SK-N-SH (cell line): ENCODE results near the gene TRMT112. TPM values are rescaled to one million over a fixed set of nuclear protein-coding genes. Genes with fewer than 3 reads are reported as not detected.
A peak's percentile ranks its signal among the peaks of the same experiment; 100 is the strongest.

Experiments used
- CTCF ChIA-PET: fragments of 300-600, 350-600 bp; formaldehyde crosslinking; extraction: SDS; loops from one replicate; lab custom pipeline; 2021; lab: Yijun Ruan, JAX
- POLR2A ChIA-PET: fragments of 350-600 bp; sonication (Branson Sonifier 250); formaldehyde crosslinking; extraction: SDS; loops from one replicate; lab custom pipeline; 2020; ENCODE audit warnings: antibody characterized with exemption, inconsistent platforms; lab: Yijun Ruan, JAX
- DNase-seq: peaks from one replicate; pipeline ENCODE4 v3.0.0; 2012
- H2AFZ ChIP-seq: fragments of 200-600 bp; sonication (generic); 2 replicates; pipeline ENCODE4 v1.8.1; 2016; ENCODE audit warnings: antibody characterized with exemption, mild to moderate bottlenecking, low read depth
- H3F3A ChIP-seq: fragments of 200-600 bp; sonication (generic); replicated peaks from 2 replicates; pipeline ENCODE3; 2016; ENCODE audit warnings: antibody characterized with exemption, mild to moderate bottlenecking; ENCODE audit not compliant: insufficient read depth
- H3K27ac ChIP-seq, 2 experiments: fragments of 200-500 bp in 1 of 2; fragments of 200-600 bp in 1 of 2; sonication (Bioruptor generic) in 1 of 2; sonication (generic), shearing (Covaris generic) in 1 of 2; 2 replicates each; pipeline versions ENCODE4 v1.5.1 to v1.6.1; 2014 to 2016; ENCODE audit warnings: low read depth in 2 of 2, inconsistent platforms in 1 of 2, low read length in 1 of 2, mild to moderate bottlenecking in 1 of 2, mixed read lengths in 1 of 2
- H3K27me3 ChIP-seq: fragments of 200-600 bp; sonication (generic), shearing (Covaris generic); 2 replicates; pipeline ENCODE4 v1.6.1; 2016; ENCODE audit warnings: mixed run types; ENCODE audit not compliant: insufficient read depth
- H3K36me3 ChIP-seq, 2 experiments: fragments of 200-500 bp in 1 of 2; fragments of 200-600 bp in 1 of 2; sonication (Bioruptor generic) in 1 of 2; sonication (generic) in 1 of 2; replicated peaks in 1 of 2; 2 replicates each; pipeline versions ENCODE3 to v1.5.1; 2014 to 2016; ENCODE audit warnings: low read length in 1 of 2, mild to moderate bottlenecking in 1 of 2; ENCODE audit not compliant: insufficient read depth in 2 of 2, control insufficient read depth in 1 of 2
- H3K4me1 ChIP-seq, 2 experiments: fragments of 200-500 bp in 1 of 2; fragments of 200-600 bp in 1 of 2; sonication (Bioruptor generic) in 1 of 2; sonication (generic), shearing (Covaris generic) in 1 of 2; 2 replicates each; pipeline versions ENCODE4 v1.5.1 to v1.6.1; 2014 to 2016; ENCODE audit warnings: low read depth in 1 of 2, low read length in 1 of 2, mixed run types in 1 of 2; ENCODE audit not compliant: insufficient read depth in 2 of 2, control insufficient read depth in 1 of 2
- H3K4me2 ChIP-seq: fragments of 200-600 bp; sonication (generic), shearing (Covaris generic); 2 replicates; pipeline ENCODE4 v1.6.1; 2017; ENCODE audit warnings: mixed run types
- H3K4me3 ChIP-seq, 2 experiments: fragments of 200-500 bp in 1 of 2; fragments of 200-600 bp in 1 of 2; sonication (Bioruptor generic) in 1 of 2; sonication (generic), shearing (Covaris generic) in 1 of 2; 2 replicates each; pipeline versions ENCODE4 v1.5.1 to v1.8.1; 2014 to 2016; ENCODE audit warnings: low read depth in 2 of 2, inconsistent platforms in 1 of 2, low read length in 1 of 2, mild to moderate bottlenecking in 1 of 2, mixed read lengths in 1 of 2, moderate library complexity in 1 of 2
- H3K79me2 ChIP-seq: fragments of 200-600 bp; sonication (generic); 2 replicates; pipeline ENCODE4 v1.8.1; 2017; ENCODE audit warnings: mild to moderate bottlenecking; ENCODE audit not compliant: insufficient read depth
- H3K9ac ChIP-seq: fragments of 200-600 bp; sonication (generic); 2 replicates; pipeline ENCODE4 v1.6.1; 2017; ENCODE audit warnings: mixed run types
- H3K9me2 ChIP-seq: fragments of 200-600 bp; sonication (generic); 2 replicates; pipeline ENCODE4 v1.6.1; 2017; ENCODE audit warnings: mixed run types
- H3K9me3 ChIP-seq: fragments of 200-600 bp; sonication (generic); 2 replicates; pipeline ENCODE4 v1.6.1; 2017; ENCODE audit warnings: mixed run types, mild to moderate bottlenecking, moderate library complexity
- H4K20me1 ChIP-seq: fragments of 200-600 bp; sonication (generic); 2 replicates; pipeline ENCODE4 v1.6.1; 2017; ENCODE audit warnings: mild to moderate bottlenecking, mixed run types; ENCODE audit not compliant: insufficient read depth
- CHD2 ChIP-seq: fragments of 150-350 bp; IDR thresholded peaks from 2 replicates; pipeline ENCODE4 v1.6.1; 2018; ENCODE audit warnings: low read length; ENCODE audit not compliant: partially characterized antibody
- CTCF ChIP-seq: fragments of 200-600 bp; sonication (generic); IDR thresholded peaks from 2 replicates; pipeline ENCODE4 v1.6.1; 2017; ENCODE audit warnings: antibody characterized with exemption, mild to moderate bottlenecking, moderate library complexity
- ELF1 ChIP-seq: IDR thresholded peaks from 2 replicates; pipeline ENCODE4 v1.4.0; 2012
- EP300 ChIP-seq, 2 experiments: IDR thresholded peaks; 2 replicates each; pipeline versions ENCODE4 v1.4.0 to v1.6.1; 2012; ENCODE audit warnings: borderline replicate concordance in 1 of 2, low read depth in 1 of 2, low read length in 1 of 2
- EZH2phosphoT487 ChIP-seq: fragments of 200-600 bp; sonication (generic); IDR thresholded peaks from 2 replicates; pipeline ENCODE4 v1.6.1; 2017; ENCODE audit warnings: low read depth, mixed run types, mild to moderate bottlenecking, antibody characterized with exemption, moderate library complexity, borderline replicate concordance
- GABPA ChIP-seq: IDR thresholded peaks from 2 replicates; pipeline ENCODE4 v1.4.0; 2012; ENCODE audit warnings: low read depth, mild to moderate bottlenecking
- GATA2 ChIP-seq: sonication (generic); formaldehyde crosslinking; IDR thresholded peaks from 2 replicates; pipeline ENCODE4 v1.5.0; 2020; ENCODE audit warnings: mild to moderate bottlenecking, missing genetic modification reagents
- MXI1 ChIP-seq: IDR thresholded peaks from 2 replicates; pipeline ENCODE4 v1.6.1; 2012; ENCODE audit warnings: mild to moderate bottlenecking, low read depth, low read length, improper control_type of control experiment
- NRF1 ChIP-seq: IDR thresholded peaks from 2 replicates; pipeline ENCODE4 v1.6.1; 2012; ENCODE audit warnings: low read depth, mild to moderate bottlenecking, low read length
- RAD21 ChIP-seq: IDR thresholded peaks from 2 replicates; pipeline ENCODE4 v1.6.1; 2012; ENCODE audit warnings: mild to moderate bottlenecking, low read length
- RFX5 ChIP-seq: IDR thresholded peaks from 2 replicates; pipeline ENCODE4 v1.6.1; 2012; ENCODE audit warnings: mild to moderate bottlenecking, improper control_type of control experiment, low read length
- RXRA ChIP-seq: IDR thresholded peaks from 2 replicates; pipeline ENCODE4 v1.4.0; 2012; ENCODE audit warnings: low read depth, mild to moderate bottlenecking, borderline replicate concordance
- SMC3 ChIP-seq: IDR thresholded peaks from 2 replicates; pipeline ENCODE4 v1.6.1; 2012; ENCODE audit warnings: low read depth, low read length, improper control_type of control experiment
- USF2 ChIP-seq: fragments of 150-350 bp; IDR thresholded peaks from 2 replicates; pipeline ENCODE4 v1.6.1; 2017; ENCODE audit warnings: antibody characterized with exemption, low read length, low read depth, borderline replicate concordance
- ZBTB33 ChIP-seq: IDR thresholded peaks from 2 replicates; pipeline ENCODE4 v1.4.0; 2012; ENCODE audit warnings: low read depth, borderline replicate concordance
- WGBS: methylation state at CpG from one replicate; pipeline ENCODE4 v1.1.6; 2017; ENCODE audit warnings: low lambda C conversion rate; 5-methylcytosine and 5-hydroxymethylcytosine counted together
- polyA plus RNA-seq, 3 experiments: library from polyadenylated mRNA; depleted of rRNA; stranded (reverse); fragments of >200 nt; gene quantifications; 2 replicates each; pipeline ENCODE4 v1.2.3, GENCODE V29; 2012
- TF ChIP-seq, protein P1 (sequence below): IDR thresholded peaks from 2 replicates; pipeline ENCODE4 v1.4.0; 2012; ENCODE audit warnings: low read depth, borderline replicate concordance

Gene TRMT112
- polyA plus RNA-seq, 1 of the 3 experiments (the other 2 are of a cell fraction): 699 TPM

DNA sequence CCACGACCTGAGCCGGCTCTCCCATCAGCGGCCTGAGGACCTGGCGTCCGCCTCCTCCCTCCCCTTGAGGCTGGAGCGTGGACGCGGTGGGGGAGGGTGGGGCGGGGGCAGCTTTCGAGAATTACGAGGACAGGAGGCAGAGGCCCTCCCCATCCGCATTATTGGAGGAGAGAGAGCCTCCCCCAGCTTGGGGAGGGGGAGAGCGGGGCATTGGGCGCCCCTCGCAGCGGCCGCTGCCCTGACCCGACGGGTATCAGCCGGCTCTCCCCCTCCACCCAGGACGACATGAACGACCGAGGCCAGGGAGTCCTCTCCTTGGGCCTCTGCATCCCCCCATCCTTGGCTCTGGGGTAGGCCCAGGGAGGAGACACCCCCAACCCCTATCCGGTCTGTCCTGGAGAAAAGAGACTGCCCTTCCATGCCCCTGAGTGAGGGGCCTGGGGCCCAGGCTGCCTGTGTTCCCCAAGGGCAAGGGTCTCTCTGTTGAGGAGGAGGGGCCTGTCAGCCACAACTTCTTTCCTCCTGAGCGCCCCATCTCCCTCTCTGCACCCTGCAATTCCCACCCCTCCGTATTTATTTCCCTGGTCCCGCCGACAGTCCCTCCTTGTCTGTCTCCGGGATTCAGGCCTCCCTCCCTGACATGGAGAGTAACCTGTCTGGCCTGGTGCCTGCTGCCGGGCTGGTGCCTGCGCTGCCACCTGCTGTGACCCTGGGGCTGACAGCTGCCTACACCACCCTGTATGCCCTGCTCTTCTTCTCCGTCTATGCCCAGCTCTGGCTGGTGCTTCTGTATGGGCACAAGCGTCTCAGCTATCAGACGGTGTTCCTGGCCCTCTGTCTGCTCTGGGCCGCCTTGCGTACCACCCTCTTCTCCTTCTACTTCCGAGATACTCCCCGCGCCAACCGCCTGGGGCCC is 31.2 kb downstream of the TRMT112 start:
- Histone ChIP-seq H3K4me2 (peak overlapping the region; percentile 100), H3K27me3 (0 out of 2 replicates have a peak, but pooled peaks cover 6% of the 10 kb centered on the region), H3F3A (peaks cover 16% of the 10 kb centered on the region), H3K9me3 (no peaks in the 10 kb centered on the region), H3K27ac (peak overlapping the region; percentile 32 to 87; a peak in 3 of 4 replicates), H3K4me3 (peak overlapping the region; percentile 60 to 95), H2AFZ (peak overlapping the region; percentile 83; the same call in 1 of the 2 replicates), H3K79me2 (peaks cover 28% of the 10 kb centered on the region), H3K4me1 (peaks cover 8 to 26% of the 10 kb centered on the region in 2 experiments; a peak in 2 of 4 replicates), H3K9me2 (no peaks in the 10 kb centered on the region), H4K20me1 (no peaks in the 10 kb centered on the region), H3K36me3 (peaks cover 0 to 6% of the 10 kb centered on the region in 2 experiments), H3K9ac (peak overlapping the region; percentile 89)
- peak; percentile 73 for DNase-seq
- TF ChIP-seq RAD21 (peak; percentile 25), SMC3 (peak; percentile 20; the same call in 1 of the 2 replicates), MXI1 (peak; percentile 61; the same call in 1 of the 2 replicates), GABPA (no peak), CTCF (peak; percentile 32)
- ChIA-PET CTCF (interaction anchor here (1.1 to 12.2 kb wide), 6 partner anchors 11 to 365 kb away, joined by 3 to 196 read pairs (median 11); partner anchors contain the start of genes CATSPERZ, ESRRA and PLCB3), POLR2A (interaction anchor here (1.6 to 3.2 kb wide), 3 partner anchors 15 to 44 kb away, joined by 3 to 33 read pairs (median 6); partner anchors contain the start of gene ESRRA)
- WGBS: 59% methylated on average over 17 of the region's 40 CpGs

GRCh38 chr11:64284962-64285884 is 32.1 kb downstream of the TRMT112 start, which contains the start of gene GPR137:
Gene GPR137 (plus strand): TSS chr11:64285848. CDS start chr11:64286525, 677 bp downstream.
- Histone ChIP-seq H3K4me1 (peaks cover 8 to 21% of the 10 kb centered on the region in 2 experiments; a peak in 2 of 4 replicates), H3K9me3 (no peaks in the 10 kb centered on the region), H3F3A (peaks cover 10% of the 10 kb centered on the region), H4K20me1 (no peaks in the 10 kb centered on the region), H2AFZ (peak within 1 kb of the TSS; percentile 83), H3K9ac (peak within 1 kb of the TSS; percentile 89), H3K4me2 (peak within 1 kb of the TSS; percentile 100), H3K79me2 (peaks cover 28% of the 10 kb centered on the region), H3K9me2 (no peaks in the 10 kb centered on the region), H3K27me3 (no peaks in the 10 kb centered on the region), H3K36me3 (peaks cover 0 to 6% of the 10 kb centered on the region in 2 experiments), H3K27ac (peak within 1 kb of the TSS; percentile 87 to 96), H3K4me3 (peak within 1 kb of the TSS; percentile 60 to 95)
- ChIA-PET CTCF (interaction anchor here (1.6 to 12.2 kb wide), 4 partner anchors 12 to 34 kb away, joined by 5 to 196 read pairs (median 32); partner anchors contain the start of genes CATSPERZ, ESRRA and PLCB3), POLR2A (interaction anchor here (0.5 to 3.2 kb wide), 8 partner anchors 9 to 105 kb away, joined by 3 to 33 read pairs (median 3); partner anchors contain the start of genes ESRRA and TRMT112)
- DNase-seq: peak; percentile 97
- 0% methylated on average over 6 of the region's 102 CpGs for WGBS
- TF ChIP-seq CHD2 (peak; percentile 56), RXRA (no peak), EZH2phosphoT487 (no peak), NRF1 (peak; percentile 83), USF2 (no peak), EP300 (IDR thresholded peaks at IDR 0.05; ENCODE audit: borderline replicate concordance in 1 of 2, low read depth in 1 of 2, low read length in 1 of 2) (no peak), GATA2 (CRISPR knock-in tag) (peak; percentile 44; the same call in 1 of the 2 replicates), ZBTB33 (peak; percentile 67; the same call in 1 of the 2 replicates), RAD21 (no peak), RFX5 (no peak), ELF1 (peak; percentile 89), GABPA (peak; percentile 67; the same call in 1 of the 2 replicates)
- TF ChIP-seq, protein P1, sequence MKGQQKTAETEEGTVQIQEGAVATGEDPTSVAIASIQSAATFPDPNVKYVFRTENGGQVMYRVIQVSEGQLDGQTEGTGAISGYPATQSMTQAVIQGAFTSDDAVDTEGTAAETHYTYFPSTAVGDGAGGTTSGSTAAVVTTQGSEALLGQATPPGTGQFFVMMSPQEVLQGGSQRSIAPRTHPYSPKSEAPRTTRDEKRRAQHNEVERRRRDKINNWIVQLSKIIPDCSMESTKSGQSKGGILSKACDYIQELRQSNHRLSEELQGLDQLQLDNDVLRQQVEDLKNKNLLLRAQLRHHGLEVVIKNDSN: no peak
